ENCODE data around the gene OSBPL10.
"Not testable (repeated sequence)": the region's sequence is repeated elsewhere in the genome, so short reads cannot be mapped to it uniquely, and the experiment has no call there.

Gene OSBPL10

DNA sequence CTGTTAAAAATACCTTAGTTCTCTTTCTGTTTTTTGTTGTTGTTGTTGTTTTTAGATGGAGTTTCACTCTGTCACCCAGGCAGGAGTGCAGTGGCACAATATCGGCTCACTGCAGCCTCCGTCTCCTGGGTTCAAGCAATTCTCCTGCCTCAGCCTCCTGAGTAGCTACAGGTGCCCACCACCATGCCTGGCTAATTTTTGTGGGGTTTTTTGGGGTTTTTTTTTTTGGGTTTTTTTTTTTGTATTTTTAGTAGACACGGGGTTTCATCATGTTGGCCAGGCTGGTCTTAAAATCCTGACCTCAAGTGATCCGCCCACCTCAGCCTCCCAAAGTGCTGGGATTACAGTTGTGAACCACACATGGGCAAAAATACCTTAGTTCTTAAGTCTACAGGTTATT, 120.4 kb downstream of the OSBPL10 start:
- DNase-seq (ENCODE audit: low read depth in 2 of 2, low spot score in 1 of 2) = not testable (repeated sequence)

GRCh38 chr3:31859245-31859644, 121.8 kb downstream of the OSBPL10 start:
- DNase-seq (ENCODE audit: low read depth in 2 of 2, low spot score in 1 of 2) = no peak

DNA sequence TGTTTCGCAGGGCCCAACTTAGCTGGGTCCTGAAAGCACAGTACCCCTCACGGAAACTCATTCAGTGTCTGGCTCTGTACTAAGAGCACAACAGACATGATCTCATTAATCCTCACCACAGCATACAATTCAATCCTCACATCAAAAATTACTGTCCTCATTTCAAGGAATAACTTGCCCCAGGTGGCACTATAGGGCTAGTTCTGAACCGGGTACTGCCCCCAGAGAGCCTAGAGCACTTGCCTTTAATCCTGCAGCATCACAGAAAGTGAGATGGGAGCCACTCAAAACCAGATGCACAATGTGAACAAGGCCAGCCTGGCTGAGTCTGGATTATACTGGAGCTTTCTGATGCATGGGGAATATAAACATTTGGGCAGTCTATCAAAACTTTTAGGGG, 122.6 kb downstream of the OSBPL10 start:
- no peak for DNase-seq (ENCODE audit: low read depth in 2 of 2, low spot score in 1 of 2)

DNA sequence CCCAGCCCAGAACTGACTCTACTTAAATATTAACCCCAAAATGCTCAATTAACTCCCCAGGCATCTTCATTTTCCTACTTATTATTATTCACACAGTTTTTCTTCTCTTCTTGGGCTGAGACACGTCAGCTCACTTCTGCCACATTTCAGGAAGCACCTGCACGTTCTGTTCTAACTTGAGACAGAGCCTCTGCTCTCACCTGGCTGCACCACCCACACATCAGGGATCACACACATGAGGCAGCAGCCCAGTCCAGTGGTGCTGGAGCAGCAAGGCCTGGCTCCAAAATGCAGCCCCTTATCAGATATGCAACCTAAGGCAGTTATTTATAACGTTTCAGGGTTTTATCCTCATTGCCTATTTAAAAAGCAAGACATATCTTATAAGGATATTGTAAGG, 127.5 kb downstream of the OSBPL10 start:
- no peak for DNase-seq (ENCODE audit: low read depth in 2 of 2, low spot score in 1 of 2)

- no peak for DNase-seq (ENCODE audit: low read depth in 2 of 2, low spot score in 1 of 2)
Observed at GRCh38 chr3:31851278-31851677, 129.8 kb downstream of the OSBPL10 start.

GRCh38 chr3:31848911-31849310, 132.2 kb downstream of the OSBPL10 start:
- no peak for DNase-seq (ENCODE audit: low read depth in 2 of 2, low spot score in 1 of 2)

DNA sequence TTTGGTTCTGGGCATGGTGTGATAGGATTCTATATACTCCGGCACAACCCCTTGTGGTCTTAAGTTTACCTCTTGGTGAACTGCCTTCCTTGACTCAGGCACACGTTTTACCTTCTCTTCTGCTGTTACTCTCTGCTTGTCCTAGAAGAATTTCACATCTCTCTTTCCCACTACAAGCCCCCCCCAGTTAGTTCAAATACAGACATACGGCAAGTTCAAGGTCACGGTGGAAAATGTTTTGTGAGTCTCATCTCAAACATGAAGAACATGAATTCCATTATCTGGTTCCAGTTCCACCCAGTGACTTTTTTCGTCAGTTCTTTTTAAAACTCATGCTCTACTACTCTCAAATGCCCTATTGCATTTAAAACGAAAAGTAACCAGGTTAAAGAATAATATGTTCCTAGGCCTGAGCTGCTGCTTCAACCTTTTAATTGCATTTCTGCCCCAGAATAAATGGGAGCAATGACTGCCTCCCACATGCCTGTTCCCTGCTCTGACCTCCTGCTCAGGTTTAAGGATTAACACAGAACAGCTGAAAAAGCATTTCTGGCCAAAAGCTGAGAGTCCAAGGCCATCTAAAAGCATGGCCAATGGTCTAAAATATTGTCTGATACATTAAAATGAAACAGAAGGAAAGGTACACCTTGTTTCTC, 132.8 kb downstream of the OSBPL10 start:
- no peak for DNase-seq (ENCODE audit: low read depth in 2 of 2, low spot score in 1 of 2)

GRCh38 chr3:31847760-31848159, 133.3 kb downstream of the OSBPL10 start:
- DNase-seq (ENCODE audit: low read depth in 2 of 2, low spot score in 1 of 2) = no peak

- DNase-seq (ENCODE audit: low read depth in 2 of 2, low spot score in 1 of 2) = no peak
Observed at GRCh38 chr3:31841515-31841914, 139.5 kb downstream of the OSBPL10 start.

- no peak for DNase-seq (ENCODE audit: low read depth in 2 of 2, low spot score in 1 of 2)
Observed at GRCh38 chr3:31840252-31840651, 140.8 kb downstream of the OSBPL10 start.

- DNase-seq (ENCODE audit: low read depth in 2 of 2, low spot score in 1 of 2) = no peak
Observed at GRCh38 chr3:31839144-31839917, 141.7 kb downstream of the OSBPL10 start.

GRCh38 chr3:31836131-31837075, 144.7 kb downstream of the OSBPL10 start:
- DNase-seq (ENCODE audit: low read depth in 2 of 2, low spot score in 1 of 2) = no peak

GRCh38 chr3:31833391-31834190, 147.5 kb downstream of the OSBPL10 start:
- no peak for DNase-seq (ENCODE audit: low read depth in 2 of 2, low spot score in 1 of 2)

DNA sequence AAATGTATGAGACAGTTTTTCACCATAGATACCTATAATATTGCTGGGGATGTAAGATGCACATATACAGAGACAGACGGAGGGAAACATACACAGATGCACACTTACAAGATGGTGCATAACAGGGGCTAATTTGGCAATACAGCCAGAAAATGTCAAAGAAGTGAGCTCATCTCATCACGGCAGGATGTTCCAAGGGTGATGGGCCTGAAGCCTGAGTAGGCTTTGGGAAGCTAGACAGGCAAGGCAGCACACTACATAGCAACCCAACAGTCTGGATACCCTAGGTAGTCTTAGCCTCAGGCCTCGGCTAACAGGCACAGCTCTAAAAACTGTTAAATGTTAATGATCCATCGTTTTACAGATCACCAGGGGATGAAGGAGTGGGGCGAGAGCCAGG, 148.5 kb downstream of the OSBPL10 start:
- no peak for DNase-seq (ENCODE audit: low read depth in 2 of 2, low spot score in 1 of 2)

DNA sequence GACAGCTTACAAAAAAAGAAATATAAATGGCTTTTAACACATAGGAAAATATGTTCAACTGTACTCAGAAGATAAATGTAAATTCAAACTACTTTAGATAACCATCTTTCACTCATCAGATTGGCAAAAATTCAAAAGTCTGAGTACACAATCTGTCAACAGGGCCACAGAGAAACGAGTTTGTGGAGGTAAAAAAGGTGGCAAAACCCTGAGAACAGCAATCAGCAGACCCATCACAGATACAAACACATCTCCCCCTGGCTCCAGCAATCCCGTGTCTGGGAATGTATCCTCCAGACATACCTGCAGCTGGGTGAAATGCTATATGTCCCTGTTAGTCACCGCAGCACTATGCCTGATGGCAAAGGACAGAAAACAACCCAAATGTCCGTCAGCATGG, 149.5 kb downstream of the OSBPL10 start:
- no peak for DNase-seq (ENCODE audit: low read depth in 2 of 2, low spot score in 1 of 2)

DNA sequence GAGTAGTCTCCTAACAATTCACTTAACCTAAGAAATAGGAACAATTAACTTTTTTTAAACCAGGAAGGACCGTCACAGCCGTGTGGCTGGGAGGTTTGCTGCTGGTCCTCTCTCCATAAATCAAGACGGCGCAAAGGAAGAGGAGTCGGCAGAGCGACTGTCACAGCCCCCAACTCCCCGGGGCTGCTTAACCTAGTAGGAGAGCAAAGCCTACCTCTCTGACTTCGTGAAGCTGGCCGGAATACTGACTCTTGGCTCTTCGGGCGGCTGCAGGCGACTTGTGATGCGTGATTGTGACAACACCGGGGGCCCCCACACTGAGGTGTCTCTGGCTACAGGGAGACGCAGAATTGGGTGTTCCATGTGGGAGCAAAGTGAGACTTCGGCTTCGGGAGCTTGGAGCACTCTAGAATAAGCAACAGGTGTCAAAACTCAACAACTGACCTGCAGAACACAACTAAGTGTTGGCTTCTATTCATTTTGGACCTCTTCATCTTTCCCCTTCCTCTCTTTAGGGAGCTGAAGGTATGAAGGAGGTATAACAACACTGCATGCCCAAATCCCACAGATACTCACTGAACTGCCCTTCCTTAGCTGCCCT, 151.1 kb downstream of the OSBPL10 start:
- no peak for DNase-seq (ENCODE audit: low read depth in 2 of 2, low spot score in 1 of 2)

DNA sequence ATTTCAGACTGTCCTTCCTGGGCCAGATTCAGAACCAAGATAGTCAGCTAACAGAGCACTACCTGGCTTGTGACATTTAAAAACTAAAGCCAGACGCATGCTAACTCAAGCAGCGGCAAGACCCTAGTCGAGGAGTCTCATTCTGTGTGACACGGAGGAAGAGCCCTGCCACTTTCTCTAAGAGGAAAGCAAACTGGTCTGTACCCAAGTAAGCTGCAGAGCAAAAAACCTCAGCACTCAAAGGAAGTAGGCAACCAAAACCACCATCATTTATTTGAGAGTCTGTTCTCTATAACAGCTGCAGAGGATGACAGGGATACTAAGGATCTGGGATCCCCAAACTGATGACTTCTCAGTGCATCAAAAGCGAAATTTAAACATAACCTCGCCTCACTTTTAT, 152.1 kb downstream of the OSBPL10 start:
- DNase-seq (ENCODE audit: low read depth in 2 of 2, low spot score in 1 of 2) = no peak

- no peak for DNase-seq (ENCODE audit: low read depth in 2 of 2, low spot score in 1 of 2)
Observed at GRCh38 chr3:31828007-31828406, 153.1 kb downstream of the OSBPL10 start.

GRCh38 chr3:31823184-31823583, 157.9 kb downstream of the OSBPL10 start:
- DNase-seq (ENCODE audit: low read depth in 2 of 2, low spot score in 1 of 2) = no peak

DNA sequence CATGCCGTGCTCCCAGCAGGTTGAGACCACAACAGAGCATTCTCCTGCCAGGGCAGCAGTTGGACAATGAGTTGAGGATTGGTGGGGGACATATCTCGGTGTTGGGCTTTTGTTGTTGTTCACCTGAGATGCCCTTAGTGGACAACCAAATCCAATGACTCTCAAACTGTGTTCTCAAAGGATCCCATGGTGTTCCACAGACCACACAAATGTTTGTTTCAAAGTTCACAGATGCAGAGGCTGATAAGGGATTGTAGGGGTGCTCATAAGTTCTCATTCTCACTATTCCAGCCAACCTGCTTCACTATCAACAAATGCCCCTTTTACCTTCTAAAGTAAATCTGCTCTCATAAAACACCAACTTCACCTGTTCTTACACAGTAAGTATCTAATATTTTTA, 159.9 kb downstream of the OSBPL10 start:
- DNase-seq (ENCODE audit: low read depth in 2 of 2, low spot score in 1 of 2) = no peak

All from stimulated activated CD8-positive, alpha-beta memory T cell treated with anti-CD3 and anti-CD28 coated beads, Interleukin-4, amount 100 ng/mL, for 4 hours (primary cell).